NCI-H2107 (cell line): ENCODE data around the gene RASAL2.
"Not testable (repeated sequence)": the region's sequence is repeated elsewhere in the genome, so short reads cannot be mapped to it uniquely, and the experiment has no call there.

ENCODE experiments used
- DNase-seq: peaks from one replicate; lab custom pipeline; 2025; lab: John Stamatoyannopoulos, UW

Gene RASAL2

DNA sequence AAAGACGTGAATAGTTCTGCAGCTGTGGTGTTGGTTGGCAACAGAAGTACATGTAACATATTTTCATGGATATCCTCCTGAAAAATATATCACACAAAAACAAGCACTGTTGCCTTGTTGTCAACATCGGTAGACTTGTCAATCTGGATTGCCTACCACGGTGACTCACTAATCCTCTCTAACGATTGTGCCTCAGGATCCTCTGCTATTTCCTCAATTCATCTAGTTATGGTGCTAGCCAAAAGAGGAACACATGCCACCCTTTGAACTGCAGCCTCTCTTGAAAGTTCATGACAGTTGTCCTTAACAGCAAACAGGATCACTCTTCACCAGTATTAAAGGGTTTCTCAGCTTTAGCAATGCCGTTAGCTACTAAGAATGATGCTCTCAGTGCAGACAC lies 25.7 kb downstream of the RASAL2 start:
- DNase-seq, result no peak

DNA sequence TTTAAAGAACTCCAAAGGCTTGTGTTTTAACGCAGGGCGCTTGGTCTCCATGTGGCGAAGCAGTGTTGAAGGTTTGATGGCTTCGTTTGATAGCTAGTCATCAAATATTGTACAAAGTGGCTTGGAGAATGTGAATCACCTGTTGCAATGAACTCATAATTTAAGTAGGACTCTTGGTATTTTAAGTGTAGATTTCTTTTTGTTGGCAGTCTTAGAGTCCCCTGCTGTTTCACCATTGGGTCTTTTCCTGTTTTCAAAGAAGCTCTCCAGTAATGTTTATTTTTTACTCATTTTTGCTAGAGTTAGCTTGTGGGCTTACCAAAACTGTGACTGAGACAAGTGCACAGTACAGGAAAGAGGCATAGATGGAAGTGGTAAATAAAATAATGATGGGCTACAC lies 26.2 kb downstream of the RASAL2 start:
- DNase-seq, result no peak

DNA sequence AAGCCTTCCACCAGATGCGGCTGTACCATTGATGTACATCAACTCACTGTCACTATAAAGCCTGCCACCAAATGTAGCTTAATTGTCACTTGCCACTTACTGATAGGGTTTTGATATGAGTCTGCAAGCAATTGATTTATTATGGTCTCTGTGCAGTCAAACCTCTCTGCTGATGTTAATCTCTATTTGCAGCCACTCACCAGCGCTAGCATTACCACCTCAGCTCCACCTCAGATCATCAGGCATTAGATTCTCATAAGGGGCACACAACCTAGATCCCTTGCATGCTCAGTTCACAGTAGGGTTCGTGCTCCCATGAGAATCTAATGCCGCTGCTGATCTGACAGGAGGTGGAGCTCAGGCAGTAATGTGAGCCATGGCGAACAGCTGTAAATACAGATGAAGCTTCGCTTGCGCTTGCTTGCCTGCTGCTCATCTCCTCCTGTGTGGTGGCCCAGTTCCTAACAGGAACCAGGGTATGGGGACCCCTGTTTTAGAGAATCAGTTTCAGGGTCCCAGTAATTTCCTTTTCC lies 26.7 kb downstream of the RASAL2 start:
- not testable (repeated sequence) for DNase-seq

DNA sequence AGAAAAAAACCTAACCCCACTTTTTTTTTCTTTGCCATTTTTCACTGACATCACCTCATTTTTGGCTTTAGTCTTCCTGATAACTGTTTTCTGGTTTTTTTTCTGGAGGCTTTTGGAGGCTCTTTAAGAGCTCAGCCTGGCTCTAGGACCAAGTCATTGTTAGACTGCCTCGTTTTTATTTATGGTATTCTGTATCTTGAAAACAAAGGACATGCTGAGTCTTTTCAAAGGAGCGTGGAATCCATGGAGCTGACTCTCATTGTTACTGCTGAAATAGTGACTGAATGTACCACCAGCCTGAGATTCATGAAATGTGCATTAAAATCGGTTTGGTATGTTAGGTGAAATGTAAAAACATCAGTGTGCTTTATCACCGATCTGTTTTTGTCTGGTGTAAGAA lies 28.0 kb downstream of the RASAL2 start:
- no peak for DNase-seq

DNA sequence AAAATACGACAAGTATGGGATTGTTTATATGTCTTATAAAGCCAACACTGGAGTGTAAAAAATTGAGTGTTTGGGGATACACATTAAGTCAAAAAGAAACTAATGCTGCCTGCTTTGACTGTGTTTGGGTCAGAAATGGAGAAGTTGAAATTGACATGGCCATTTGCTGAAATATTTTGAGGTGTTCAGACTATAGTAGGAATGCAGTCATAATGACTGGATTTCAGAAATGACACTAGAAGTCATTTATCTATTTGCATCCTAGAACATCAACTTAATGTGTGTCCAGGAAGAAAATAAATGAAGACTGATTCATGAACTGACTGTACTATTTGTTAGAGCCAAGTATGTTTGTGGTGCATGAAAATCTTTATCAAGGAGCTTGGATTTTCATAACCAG lies 28.4 kb downstream of the RASAL2 start:
- DNase-seq, result no peak

DNA sequence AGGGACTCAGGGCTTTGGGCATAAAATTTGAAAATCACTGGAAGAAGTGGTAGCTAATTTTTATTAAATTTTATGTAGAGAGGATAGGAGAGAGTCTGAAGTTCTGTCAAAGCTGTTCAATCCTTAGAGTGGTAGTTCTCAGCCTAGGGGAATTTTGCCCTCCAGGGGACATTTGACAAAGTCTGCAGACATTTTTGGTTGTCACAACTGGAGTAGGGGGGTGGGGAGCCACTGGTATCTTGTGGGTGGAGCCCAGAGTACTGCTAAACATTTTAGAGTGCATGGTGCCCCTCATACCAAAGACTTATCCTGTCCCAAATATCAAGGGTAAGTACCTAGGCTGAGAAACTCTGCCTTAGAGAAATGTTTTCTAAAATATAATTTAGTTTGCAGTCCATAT lies 30.2 kb downstream of the RASAL2 start:
- DNase-seq, result no peak

DNA sequence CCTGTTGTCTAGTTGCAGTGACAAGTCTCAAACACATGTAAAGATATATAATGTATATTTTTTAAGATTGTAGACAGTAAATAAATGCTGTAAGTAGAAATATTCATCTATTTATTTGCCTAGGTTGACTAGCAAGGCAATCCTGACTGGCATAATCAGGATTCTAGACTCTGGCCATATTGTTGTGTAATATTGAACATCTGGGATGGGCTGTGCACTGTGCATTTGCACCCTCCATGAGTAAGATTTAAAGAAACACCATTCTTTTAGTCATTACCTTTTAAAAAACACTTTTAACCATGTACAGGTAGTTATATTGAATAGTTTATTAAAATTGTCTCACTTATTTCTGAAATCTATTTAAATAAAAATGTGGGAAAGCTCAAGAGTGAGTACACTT lies 32.4 kb downstream of the RASAL2 start:
- DNase-seq, result no peak

DNA sequence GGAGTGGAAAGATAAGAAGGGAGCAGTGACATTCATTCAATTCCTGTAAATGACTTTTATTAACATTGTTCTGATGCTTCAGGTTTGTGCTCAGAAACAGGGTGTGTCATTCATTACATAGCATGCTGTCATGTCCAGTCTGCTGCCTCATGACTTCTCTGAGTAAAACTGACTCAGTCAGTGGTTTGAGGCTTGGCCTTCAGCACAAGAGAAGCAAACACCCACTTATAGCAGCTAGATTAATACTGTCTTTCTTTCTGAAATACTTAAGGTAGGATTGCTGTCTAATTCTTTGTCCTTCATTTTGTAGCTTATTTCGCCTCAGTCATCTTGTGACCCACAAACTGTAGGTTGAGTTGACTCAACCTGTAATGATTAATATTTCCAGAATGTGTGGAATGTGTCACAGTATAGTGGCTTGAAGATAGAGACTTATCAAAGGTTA lies 32.9 kb downstream of the RASAL2 start:
- DNase-seq, result no peak

DNA sequence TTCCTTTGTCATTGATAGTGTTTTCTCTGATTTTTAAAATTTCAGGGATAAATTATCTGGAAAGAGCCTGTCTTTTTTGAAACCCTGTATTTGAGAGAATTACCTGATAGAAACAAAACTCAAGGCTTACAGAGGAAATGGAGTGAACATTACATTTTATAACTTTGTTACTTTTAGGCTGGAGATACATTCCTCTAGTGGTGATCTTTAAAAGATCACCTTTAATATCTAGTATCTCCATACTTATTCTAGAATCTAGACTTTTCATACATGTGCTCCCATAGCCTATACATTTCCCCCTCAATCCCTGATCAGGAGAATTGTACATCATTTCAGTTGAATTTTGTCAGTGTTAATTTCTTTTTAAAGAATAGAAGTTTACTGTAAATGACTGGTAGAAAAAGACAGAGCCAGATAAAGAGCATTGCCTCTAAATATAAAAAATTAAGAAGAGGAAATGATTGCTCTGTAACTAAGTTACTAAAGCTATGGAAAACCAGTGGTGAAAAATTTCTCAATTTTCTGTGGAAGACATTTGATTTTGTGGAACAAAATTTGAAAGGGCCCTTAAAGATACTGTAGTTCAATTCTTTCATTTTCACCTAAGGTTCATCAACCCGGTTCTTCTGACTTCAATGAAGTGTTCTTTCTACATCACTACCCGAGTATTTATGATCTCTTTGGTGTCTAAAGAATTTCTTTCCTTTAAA lies 33.7 kb downstream of the RASAL2 start:
- no peak for DNase-seq

DNA sequence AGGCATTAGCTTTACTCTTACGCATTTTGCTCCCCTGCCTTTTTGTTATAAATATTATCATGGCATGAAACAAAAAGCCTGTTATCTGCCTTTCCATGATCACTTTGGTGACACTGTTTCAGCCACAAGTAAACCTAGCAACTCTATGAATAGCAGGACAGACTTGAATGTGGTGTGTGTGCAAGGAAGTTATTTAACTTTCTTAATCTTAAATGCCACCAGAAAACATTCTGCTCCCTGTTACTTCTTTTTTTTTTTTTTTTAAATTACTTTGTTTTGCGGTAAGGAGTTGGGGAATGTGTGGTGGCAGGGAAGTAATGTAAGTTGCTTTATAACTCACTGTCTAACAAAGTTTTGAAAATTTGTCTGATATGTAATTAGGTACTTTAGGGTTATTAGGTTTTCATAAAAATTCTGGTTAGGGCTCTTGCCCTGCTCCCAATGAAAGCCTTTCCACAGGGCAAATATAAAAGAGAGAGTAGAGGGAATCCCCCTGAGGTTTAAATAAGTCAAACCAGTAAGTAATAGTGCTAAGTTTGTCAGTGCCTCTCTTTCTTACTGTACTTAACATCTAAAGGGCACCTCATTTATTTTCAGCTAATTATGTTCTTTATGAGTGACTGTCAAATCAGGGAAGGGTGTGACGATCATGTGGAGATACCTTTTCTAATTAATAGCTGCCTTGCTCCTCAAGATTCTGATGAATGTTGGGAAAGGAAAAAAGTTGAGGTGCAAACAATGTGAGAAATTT lies 39.5 kb downstream of the RASAL2 start:
- DNase-seq, result no peak

DNA sequence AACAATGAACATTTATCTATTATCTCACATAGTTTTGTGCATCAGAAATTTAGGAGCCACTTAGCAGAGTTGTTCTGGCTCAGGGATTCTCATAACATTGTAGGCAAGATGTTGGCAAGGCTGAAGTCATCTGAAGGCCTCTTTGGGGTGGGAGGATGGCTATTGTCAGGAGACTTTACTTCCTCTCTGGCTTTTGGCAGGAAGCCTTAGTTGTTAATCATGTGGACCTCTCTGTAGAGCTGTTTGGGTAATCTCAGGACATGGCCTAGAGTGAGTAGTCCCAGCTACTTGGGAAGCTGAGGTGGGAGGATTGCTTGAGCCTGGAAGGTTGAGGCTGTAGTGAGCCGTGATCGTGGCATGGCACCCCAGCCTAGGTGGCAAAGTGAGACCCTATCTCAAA lies 40.2 kb downstream of the RASAL2 start:
- DNase-seq, result no peak

DNA sequence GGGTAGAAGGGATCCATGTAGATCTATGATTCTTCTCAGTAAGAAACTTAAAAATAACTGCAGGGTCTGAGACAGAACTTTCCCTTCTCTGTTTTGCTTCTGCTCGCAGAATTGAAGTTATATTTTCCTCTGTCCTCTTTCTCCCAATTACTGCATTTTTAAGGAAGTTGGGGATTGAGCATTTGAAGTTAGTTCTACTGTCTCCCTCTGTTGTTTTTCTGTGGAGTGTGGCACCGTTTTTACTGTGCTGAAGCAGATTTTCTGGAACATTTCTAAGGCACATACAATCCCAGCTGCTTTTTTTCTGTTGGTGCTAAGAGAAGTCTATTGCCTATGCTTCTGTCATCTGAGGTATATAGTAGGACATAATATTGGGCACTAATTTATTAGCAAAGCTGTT lies 43.3 kb downstream of the RASAL2 start:
- no peak for DNase-seq

DNA sequence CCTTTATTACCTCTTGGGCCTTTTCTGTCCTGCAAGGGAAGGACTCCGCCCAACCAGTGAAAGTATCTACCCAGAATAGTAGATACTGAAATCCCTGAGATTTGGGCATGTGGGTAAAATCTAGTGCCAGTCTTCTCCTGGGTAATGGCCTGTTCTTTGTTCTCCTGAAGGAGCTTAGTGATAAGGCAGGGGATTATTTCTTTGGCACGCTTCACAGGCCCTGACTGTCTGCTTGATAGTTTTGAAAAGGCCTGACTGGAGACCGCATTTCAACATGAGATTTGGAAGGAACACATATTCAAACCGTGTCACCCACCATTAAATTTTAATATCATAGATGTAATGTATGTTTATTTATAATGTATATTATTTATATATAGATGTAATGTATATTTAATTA lies 48.9 kb downstream of the RASAL2 start:
- no peak for DNase-seq

DNA sequence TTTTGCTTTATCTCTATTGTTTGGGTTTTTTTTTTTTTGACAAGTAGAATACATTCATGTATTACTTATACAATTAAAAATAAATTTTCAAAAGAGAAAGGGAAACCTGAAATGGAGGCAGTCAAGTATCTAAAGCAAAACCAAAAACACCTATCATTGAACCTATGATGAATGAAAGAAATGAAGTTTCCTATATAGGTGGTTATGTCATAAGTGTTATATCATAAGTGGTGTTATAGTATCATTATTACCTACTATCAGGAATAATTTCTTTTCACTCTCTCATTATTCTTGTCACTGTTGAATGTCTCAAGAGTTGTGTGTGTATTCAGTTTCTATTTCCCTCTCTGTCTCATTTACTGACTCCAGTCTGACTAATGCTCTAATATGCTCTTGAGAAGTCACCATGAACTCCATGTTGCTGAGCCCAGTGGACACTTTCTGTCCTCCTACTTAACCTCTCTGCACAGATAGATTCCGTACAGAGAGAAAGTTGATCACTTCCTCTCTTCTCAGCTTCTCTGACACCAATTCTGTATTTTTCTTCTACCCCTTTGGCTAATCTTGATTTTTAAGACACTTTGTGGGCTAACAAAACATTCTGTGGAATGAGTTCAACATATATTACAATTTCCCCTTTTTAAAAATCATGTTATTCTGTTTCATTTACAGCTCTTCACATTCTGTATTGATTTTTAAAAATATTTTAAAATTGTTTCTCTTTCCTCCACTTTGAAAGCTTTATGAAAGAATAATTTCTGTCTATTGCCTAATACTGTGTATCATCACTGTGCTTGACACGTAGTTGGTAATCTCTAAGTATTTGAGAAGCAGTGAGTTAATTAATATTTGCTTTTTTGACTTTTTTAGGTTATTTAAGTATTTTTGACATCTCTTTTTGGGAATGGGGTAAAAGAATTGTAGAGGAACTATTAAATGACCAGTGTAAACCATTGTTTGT lies 50.1 kb downstream of the RASAL2 start:
- no peak for DNase-seq

DNA sequence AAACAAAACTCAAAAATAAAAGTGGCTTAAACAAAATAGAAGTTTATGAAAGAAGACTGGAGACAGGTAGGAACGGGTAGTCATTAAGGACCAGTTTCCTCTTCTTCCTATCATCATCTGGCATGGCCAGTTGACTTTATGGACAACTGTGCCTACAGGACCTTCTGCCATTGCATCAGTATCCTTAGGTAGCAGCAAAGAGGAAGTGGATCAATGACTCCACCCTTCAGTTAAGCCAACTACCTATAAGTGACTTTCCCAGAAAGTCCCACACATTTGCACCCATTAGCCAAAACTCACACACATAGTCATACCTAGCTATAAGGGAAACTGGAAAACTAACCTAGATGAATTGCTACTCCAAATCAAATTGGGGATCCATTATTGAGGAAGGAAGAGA lies 51.7 kb downstream of the RASAL2 start:
- no peak for DNase-seq

DNA sequence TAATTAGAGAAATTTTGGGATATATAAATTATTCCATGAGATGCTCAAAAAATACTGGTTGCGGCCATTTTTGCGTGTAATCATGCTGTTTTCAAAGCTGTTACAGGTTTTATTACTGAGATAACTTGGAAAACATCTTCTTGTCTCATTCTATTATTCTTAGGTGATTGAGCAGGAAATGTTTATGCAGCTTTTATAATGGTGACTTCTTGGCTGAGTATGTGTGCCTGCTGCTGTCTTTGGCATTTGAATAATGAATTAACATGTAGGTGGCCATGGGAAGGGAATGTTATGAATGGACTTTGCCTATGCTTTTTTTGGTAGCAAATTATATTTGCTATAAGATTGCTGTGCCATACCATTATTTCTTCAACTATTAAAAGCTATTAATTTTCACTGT lies 52.5 kb downstream of the RASAL2 start:
- DNase-seq, result no peak

DNA sequence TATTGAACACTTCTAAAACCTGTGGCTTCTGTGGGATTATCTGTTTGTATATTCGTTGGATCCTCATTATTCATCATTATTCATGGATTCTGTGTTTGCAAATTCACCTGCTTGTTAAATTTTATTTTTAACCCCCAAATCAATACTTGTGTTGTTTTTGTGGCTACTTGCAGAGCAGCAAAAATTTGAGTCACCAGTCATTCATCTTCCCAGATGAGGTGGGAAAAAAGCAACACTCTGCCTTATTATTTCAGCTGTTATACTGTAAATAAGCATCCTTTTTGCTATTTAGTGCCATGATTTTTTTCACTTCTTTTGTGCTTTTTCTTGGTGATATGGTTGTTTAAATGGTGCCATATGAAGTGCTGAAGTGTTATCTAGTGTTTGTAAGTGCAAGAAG lies 56.7 kb downstream of the RASAL2 start:
- DNase-seq, result no peak

DNA sequence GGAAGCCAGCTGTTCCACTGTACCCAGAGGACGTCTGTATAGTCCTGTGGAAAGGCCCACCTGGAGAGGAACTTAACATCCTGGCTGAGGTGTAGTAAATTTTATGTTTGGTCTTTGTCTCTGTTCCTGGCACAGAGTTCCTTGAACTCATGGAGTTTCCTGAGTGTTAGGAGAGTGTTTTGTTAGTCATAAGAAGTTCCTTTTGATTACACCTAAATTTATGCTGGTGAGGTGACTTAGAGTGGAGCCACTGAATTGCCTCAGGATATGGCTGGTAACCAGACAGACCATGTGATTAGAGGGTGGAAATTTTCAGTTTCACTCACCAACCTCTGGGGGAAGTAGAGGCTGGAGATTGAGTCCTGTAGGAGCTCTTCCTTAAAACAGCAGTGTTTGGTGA lies 57.9 kb downstream of the RASAL2 start:
- no peak for DNase-seq

DNA sequence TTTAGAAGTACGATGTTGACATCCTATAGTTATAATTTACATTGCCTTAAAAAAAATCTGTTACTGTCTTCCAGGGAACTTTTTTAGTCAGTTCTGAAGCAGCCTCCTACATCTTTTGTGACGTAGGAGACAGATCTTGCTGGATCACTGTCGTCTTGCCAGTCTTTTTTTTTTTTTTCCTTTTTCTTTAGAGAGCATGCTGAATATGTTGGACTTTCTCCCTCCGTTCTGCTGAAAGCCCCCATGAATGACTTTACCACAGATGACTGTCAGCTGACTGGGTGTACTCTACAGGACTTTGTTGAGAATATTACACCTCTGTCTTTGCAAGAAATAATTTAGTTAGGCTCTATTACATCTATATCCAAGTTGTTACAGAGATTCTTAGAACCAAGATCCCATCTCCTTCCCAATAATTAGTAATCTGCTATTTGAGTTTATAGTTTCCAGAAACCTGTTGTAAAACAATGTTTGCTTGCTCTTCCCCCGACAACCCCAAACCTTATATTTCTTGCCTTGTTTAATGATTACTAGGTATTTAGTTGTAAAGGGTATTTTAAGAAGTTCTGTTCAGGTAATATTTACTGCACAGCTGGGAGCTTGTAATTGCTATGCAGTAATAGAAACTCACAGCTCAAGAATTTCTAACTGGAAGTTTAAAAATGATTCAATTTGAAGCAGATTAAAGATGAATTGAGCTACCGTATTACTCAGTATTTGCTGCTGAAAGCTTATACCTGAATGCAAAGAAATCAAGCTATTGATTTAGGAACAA lies 61.8 kb downstream of the RASAL2 start:
- DNase-seq, result no peak

DNA sequence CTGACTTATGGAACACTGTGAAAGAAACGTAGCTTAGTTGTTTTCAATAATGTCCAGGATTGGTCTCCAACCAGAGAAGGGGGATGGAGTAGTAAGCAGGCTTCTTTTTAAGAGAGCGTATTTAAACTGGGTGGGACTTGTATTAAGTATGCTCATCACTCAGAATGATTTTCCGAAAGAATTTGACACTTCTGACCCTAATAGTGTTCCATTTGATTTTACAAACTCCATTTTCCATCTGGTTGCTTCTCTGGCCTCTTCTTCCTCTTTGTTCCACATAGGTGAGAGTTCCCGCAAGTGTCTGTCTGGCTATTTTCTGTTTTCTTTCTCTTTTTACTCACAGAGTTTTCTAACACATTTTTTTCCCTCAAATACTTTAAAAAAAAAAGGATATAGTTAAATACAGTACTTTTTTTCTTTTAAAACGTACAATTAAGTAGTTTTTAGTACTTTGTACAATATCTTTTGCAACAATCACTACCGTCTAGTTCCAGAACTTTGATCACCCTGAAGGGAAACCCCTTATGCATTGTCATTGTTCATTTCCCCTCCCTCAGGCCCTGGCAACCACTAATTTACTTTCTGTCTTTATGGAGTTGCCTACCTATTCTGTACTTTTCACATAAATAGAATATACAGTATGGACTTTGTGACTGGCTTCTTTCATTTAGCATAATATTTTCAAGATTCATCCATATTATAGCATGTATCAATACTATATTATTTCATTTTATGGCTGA lies 67.0 kb downstream of the RASAL2 start:
- DNase-seq, result no peak

DNA sequence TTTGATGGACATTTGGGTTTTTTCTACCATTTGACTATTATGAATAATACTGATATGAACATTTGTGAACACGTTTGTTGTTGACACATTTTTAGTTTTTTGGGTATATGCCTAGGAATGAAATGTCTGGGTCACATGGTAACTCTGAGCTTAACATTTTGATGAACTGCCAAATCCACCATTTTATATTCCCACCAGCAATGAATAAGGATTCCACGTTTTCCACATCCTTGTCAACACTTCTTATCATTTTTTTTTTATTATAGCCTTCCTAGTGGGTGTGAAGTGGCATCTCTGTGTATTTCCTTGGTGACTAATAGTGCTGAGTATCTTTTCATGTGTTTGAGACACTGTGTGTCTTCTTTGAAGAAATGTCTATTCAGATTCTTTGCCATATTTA lies 67.6 kb downstream of the RASAL2 start:
- DNase-seq, result no peak
